Measurements from ENCODE around the gene ARHGEF18. TPM values are rescaled to one million over a fixed set of nuclear protein-coding genes. Genes with fewer than 3 reads are reported as not detected.

Gene ARHGEF18
- total RNA-seq, 4 donors from 2014 or later: 32.0 to 162 (median 92.8) TPM

GRCh38 chr19:7349231-7349591 is 474 bp downstream of the ARHGEF18 start:
- intact Hi-C loops (cut with DNase I; ENCODE audit: low total_unique reads): no loop called here
- 64% methylated on average over 9 of the region's 9 CpGs; no CpG with 5 or more reads in 1 of the 2 donors for WGBS, 2 donors (ENCODE audit: low coverage in 1 of 2)

DNA sequence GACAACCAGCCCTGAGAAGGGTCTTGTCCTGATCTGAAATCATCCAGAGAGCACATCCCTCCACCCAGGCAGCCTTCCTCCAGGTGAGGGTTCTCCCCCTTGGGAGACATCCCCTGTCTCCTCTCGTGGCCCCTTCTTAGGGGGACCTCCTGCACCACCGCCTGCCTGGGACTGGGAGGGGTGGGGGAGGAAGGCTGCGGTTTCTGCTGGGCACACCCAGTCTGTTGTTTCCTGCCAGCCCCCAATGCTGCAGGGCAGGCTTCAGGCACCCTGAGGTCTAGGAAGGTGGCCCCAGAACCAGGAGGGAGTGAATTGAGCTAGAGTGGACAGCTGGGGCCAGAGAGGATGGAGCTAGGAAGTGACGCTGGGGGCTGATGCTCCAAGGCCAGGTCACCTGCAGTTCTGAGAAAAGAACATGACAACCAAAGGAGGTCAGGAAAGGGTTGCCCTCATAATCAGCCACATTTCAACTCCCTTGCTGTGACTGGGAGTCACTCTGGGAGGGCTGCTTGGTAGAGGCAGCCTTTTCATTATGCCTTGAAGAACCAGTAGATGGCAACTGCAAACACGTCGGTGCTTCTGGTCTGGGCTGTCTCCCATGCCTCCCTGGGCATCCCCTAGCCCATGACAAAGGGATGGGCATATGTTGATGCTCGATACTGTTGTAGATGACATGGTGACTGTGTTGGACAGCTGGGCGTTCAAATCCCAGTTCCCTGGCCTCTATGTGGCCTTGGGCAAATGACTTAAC is 1.4 kb downstream of the ARHGEF18 start:
- no peak for TF ChIP-seq EP300 (IDR thresholded peaks at IDR 0.05; ENCODE audit: low read depth)
- peak; percentile 27 for TF ChIP-seq POLR2A (IDR thresholded peaks at IDR 0.05)
- H3K27me3 ChIP-seq: no peaks in the 10 kb centered on the region
- peaks cover under 1 to 7% (median 4%) of the 10 kb centered on the region in 4 donors for H3K4me1 ChIP-seq
- H3K4me3 ChIP-seq: peak overlapping the region in 1 of 4 donors; percentile 28
- H3K36me3 ChIP-seq: no peaks in the 10 kb centered on the region
- peaks cover 5 to 7% of the 10 kb centered on the region in 2 donors for H3K9me3 ChIP-seq
- intact Hi-C loops (cut with DNase I; ENCODE audit: low total_unique reads) (loop anchor here (2.0 kb wide), 1 partner anchor 241 kb away; no protein-coding TSS in a partner anchor), in situ Hi-C loops (cut with MboI; ENCODE audit: low pct_ligation_motif_present in 1 of 4, low pct_unique_long_range_greater_than_20kb in 1 of 4, low sequenced_read_pairs in 3 of 4) (loop anchor here (10.0 to 25.0 kb wide), 6 partner anchors 212 to 462 kb away; partner anchors contain the start of gene RETN (in 1 of the 4))
- DNase-seq: peak; percentile 48
- peak overlapping the region; percentile 39 to 61 (median 48) for H3K27ac ChIP-seq
- 61% methylated on average over 8 of the region's 8 CpGs; no CpG with 5 or more reads in 1 of the 2 donors for WGBS, 2 donors (ENCODE audit: low coverage in 1 of 2)

More at GRCh38 chr19:7349231-7349591, 474 bp downstream of the ARHGEF18 start:
- TF ChIP-seq CTCF (IDR thresholded peaks at IDR 0.05): no peak
- TF ChIP-seq POLR2AphosphoS5 (IDR thresholded peaks at IDR 0.05): no peak
- no peak for TF ChIP-seq EP300 (IDR thresholded peaks at IDR 0.05; ENCODE audit: low read depth)
- no peak for TF ChIP-seq POLR2A (IDR thresholded peaks at IDR 0.05)
- Histone ChIP-seq H3K4me3 (peak overlapping the region in 1 of 4 donors; percentile 28), H3K27me3 (no peaks in the 10 kb centered on the region), H3K27ac (peak overlapping the region; percentile 39 to 61 (median 48)), H3K9me3 (peaks cover 5 to 7% of the 10 kb centered on the region in 2 donors), H3K36me3 (no peaks in the 10 kb centered on the region), H3K4me1 (peaks cover 6 to 14% (median 11%) of the 10 kb centered on the region in 4 donors)
- DNase-seq: no peak
- in situ Hi-C loops (cut with MboI; ENCODE audit: low pct_ligation_motif_present in 1 of 4, low pct_unique_long_range_greater_than_20kb in 1 of 4, low sequenced_read_pairs in 3 of 4): loop anchor here in 2 of 4 donors (10.0 to 25.0 kb wide), 2 partner anchors 237 to 244 kb away; no protein-coding TSS in a partner anchor

GRCh38 chr19:7351861-7352260 is 3.1 kb downstream of the ARHGEF18 start:
- Histone ChIP-seq H3K36me3 (no peaks in the 10 kb centered on the region), H3K9me3 (peaks cover 5 to 7% of the 10 kb centered on the region in 2 donors), H3K27me3 (no peaks in the 10 kb centered on the region), H3K4me3 (no peak overlapping the region), H3K27ac (no peak overlapping the region), H3K4me1 (peaks cover 0 to 4% (median 0%) of the 10 kb centered on the region in 4 donors)
- 59 to 80% methylated on average over 1 of the region's 1 CpG for WGBS, 2 donors (ENCODE audit: low coverage in 1 of 2)
- intact Hi-C loops (cut with DNase I; ENCODE audit: low total_unique reads): loop anchor here (2.0 kb wide), 1 partner anchor 239 kb away; no protein-coding TSS in a partner anchor
- TF ChIP-seq POLR2AphosphoS5 (IDR thresholded peaks at IDR 0.05) (no peak), EP300 (IDR thresholded peaks at IDR 0.05; ENCODE audit: low read depth) (no peak), CTCF (IDR thresholded peaks at IDR 0.05) (no peak), POLR2A (IDR thresholded peaks at IDR 0.05) (no peak)
- in situ Hi-C loops (cut with MboI; ENCODE audit: low pct_ligation_motif_present in 1 of 4, low pct_unique_long_range_greater_than_20kb in 1 of 4, low sequenced_read_pairs in 3 of 4): loop anchor here in 3 of 4 donors (10.0 to 25.0 kb wide), 4 partner anchors 210 to 460 kb away; partner anchors contain the start of gene RETN (in 1 of the 3)
- no peak for DNase-seq

DNA sequence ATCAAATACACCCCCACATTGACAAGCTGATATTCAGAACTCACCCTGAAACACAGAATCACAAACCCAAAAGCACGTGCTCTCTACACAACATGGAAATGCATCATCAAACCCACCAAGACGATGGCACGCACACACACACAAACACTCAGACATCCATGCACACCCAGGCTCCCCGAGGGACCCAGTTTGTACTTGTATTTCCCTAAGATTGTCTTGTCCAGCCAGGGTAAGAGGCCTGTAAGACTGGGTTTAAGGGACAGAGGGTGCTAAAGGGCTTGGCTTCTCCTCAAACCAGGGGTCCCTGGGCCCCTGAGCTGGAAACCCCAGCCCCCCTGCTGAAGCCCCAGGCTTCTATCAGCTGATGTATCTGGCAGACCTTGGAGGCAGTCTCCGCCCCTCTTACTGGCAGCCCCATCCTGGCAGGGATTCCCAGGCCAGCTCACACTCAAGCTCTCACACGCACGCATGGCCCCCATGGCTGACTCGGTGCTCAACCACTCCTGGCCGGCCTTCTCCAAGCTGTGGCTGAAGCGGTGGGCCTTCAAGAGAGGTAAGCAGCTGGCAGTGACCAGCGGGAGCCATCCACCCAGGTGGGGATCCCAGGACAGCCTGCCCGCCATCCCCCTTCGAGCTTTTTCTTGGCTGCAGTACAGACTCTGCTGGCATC is 6.5 kb downstream of the ARHGEF18 start:
- TF ChIP-seq POLR2A (IDR thresholded peaks at IDR 0.05): no peak
- TF ChIP-seq CTCF (IDR thresholded peaks at IDR 0.05): no peak
- TF ChIP-seq POLR2AphosphoS5 (IDR thresholded peaks at IDR 0.05): peak in 2 of 3 donors; percentile 44 to 56
- TF ChIP-seq EP300 (IDR thresholded peaks at IDR 0.05; ENCODE audit: low read depth): no peak
- peak; percentile 34 for DNase-seq
- WGBS, 2 donors (ENCODE audit: low coverage in 1 of 2): 73% methylated on average over 12 of the region's 13 CpGs; no CpG with 5 or more reads in 1 of the 2 donors
- no peaks in the 10 kb centered on the region for H3K36me3 ChIP-seq
- in situ Hi-C loops (cut with MboI; ENCODE audit: low pct_ligation_motif_present in 1 of 4, low pct_unique_long_range_greater_than_20kb in 1 of 4, low sequenced_read_pairs in 3 of 4): loop anchor here in 3 of 4 donors (10.0 to 25.0 kb wide), 4 partner anchors 207 to 457 kb away; partner anchors contain the start of gene RETN (in 1 of the 3)
- peaks cover 5 to 7% of the 10 kb centered on the region in 2 donors for H3K9me3 ChIP-seq
- H3K4me1 ChIP-seq: peaks cover 0 to 4% (median 0%) of the 10 kb centered on the region in 4 donors
- H3K4me3 ChIP-seq: peak overlapping the region in 3 of 4 donors; percentile 15 to 35 (median 23)
- H3K27me3 ChIP-seq: no peaks in the 10 kb centered on the region
- peak overlapping the region; percentile 66 to 85 (median 76) for H3K27ac ChIP-seq
- intact Hi-C loops (cut with DNase I; ENCODE audit: low total_unique reads): no loop called here

Measured in transverse colon (tissue), 4 donors.